ENCODE measurements around the gene ZNF182. TPM values are rescaled to one million over a fixed set of nuclear protein-coding genes. Genes with fewer than 3 reads are reported as not detected.

Gene ZNF182
- polyA plus RNA-seq, 3 donors = 0.24 to 2.7 (median 0.99) TPM

- WGBS (ENCODE audit: insufficient coverage) = no CpG with 5 or more reads among the region's 3 CpGs
- Histone ChIP-seq H4K20me1 (ENCODE audit: insufficient read depth, low read length) (no peaks in the 10 kb centered on the region), H3K9me3 (replicated peaks in 1 of 2; ENCODE audit: control insufficient read depth in 1 of 2, insufficient read depth in 1 of 2, low read length in 2 of 2) (no peaks in the 10 kb centered on the region), H3K9ac (ENCODE audit: insufficient read depth, low read length, poor library complexity, severe bottlenecking) (no peak overlapping the region), H3K36me3 (replicated peaks in 1 of 2; ENCODE audit: control insufficient read depth in 1 of 2, insufficient read depth in 2 of 2, low read length in 2 of 2) (no peaks in the 10 kb centered on the region), H3K4me2 (replicated peaks; ENCODE audit: extremely low read depth, low read length, poor library complexity, severe bottlenecking) (no peak overlapping the region), H3K4me1 (ENCODE audit: control insufficient read depth in 1 of 2, insufficient read depth in 2 of 2, low read length in 2 of 2) (peaks cover 0 to 7% of the 10 kb centered on the region in 2 donors), H3K4me3 (replicated peaks in 1 of 3; ENCODE audit: low read depth in 2 of 3, low read length in 3 of 3) (no peak overlapping the region), H3K27me3 (ENCODE audit: control insufficient read depth in 2 of 2, insufficient read depth in 2 of 2, low read length in 2 of 2) (no peaks in the 10 kb centered on the region), H3K27ac (ENCODE audit: low read depth in 1 of 2, low read length in 2 of 2) (no peak overlapping the region), H3K79me2 (ENCODE audit: insufficient read depth, low read length) (no peaks in the 10 kb centered on the region), H2AFZ (ENCODE audit: insufficient read depth, low read depth, low read length, poor library complexity, severe bottlenecking) (no peak overlapping the region)
- no peak for TF ChIP-seq CTCF (IDR thresholded peaks at IDR 0.05)
- H3K27ac Mint-ChIP-seq = no peak overlapping the region
- DNase-seq = no peak
- no peak overlapping the region for H3K4me3 Mint-ChIP-seq
- no peaks in the 10 kb centered on the region for H3K36me3 Mint-ChIP-seq
- H3K4me1 Mint-ChIP-seq = peaks cover 11% of the 10 kb centered on the region
- peaks cover 0 to 11% (median 9%) of the 10 kb centered on the region in 7 donors for H3K9me3 Mint-ChIP-seq
- H3K27me3 Mint-ChIP-seq (ENCODE audit: low read depth in 3 of 3) = peaks cover 0 to 2% (median 0%) of the 10 kb centered on the region in 3 donors
- intact Hi-C loops (cut with micrococcal nuclease) = no loop called here
Observed at GRCh38 chrX:47936940-47937317, 66.9 kb downstream of the ZNF182 start.

- peaks cover 0 to 11% (median 9%) of the 10 kb centered on the region in 7 donors for H3K9me3 Mint-ChIP-seq
- Histone ChIP-seq H3K27ac (ENCODE audit: low read depth in 1 of 2, low read length in 2 of 2) (no peak overlapping the region), H3K4me2 (replicated peaks; ENCODE audit: extremely low read depth, low read length, poor library complexity, severe bottlenecking) (peak overlapping the region; percentile 46), H3K27me3 (ENCODE audit: control insufficient read depth in 2 of 2, insufficient read depth in 2 of 2, low read length in 2 of 2) (no peaks in the 10 kb centered on the region), H3K36me3 (replicated peaks in 1 of 2; ENCODE audit: control insufficient read depth in 1 of 2, insufficient read depth in 2 of 2, low read length in 2 of 2) (no peaks in the 10 kb centered on the region), H3K79me2 (ENCODE audit: insufficient read depth, low read length) (no peaks in the 10 kb centered on the region), H3K4me1 (ENCODE audit: control insufficient read depth in 1 of 2, insufficient read depth in 2 of 2, low read length in 2 of 2) (peaks cover 0 to 7% of the 10 kb centered on the region in 2 donors), H3K9me3 (replicated peaks in 1 of 2; ENCODE audit: control insufficient read depth in 1 of 2, insufficient read depth in 1 of 2, low read length in 2 of 2) (no peaks in the 10 kb centered on the region), H2AFZ (ENCODE audit: insufficient read depth, low read depth, low read length, poor library complexity, severe bottlenecking) (peak overlapping the region; percentile 31), H3K9ac (ENCODE audit: insufficient read depth, low read length, poor library complexity, severe bottlenecking) (no peak overlapping the region), H3K4me3 (replicated peaks in 1 of 3; ENCODE audit: low read depth in 2 of 3, low read length in 3 of 3) (peak overlapping the region in 2 of 3 experiments; percentile 16 to 45), H4K20me1 (ENCODE audit: insufficient read depth, low read length) (no peaks in the 10 kb centered on the region)
- H3K36me3 Mint-ChIP-seq = no peaks in the 10 kb centered on the region
- H3K4me3 Mint-ChIP-seq = peak overlapping the region; percentile 48 to 68
- intact Hi-C loops (cut with micrococcal nuclease) = no loop called here
- peaks cover 11% of the 10 kb centered on the region for H3K4me1 Mint-ChIP-seq
- no peak for TF ChIP-seq CTCF (IDR thresholded peaks at IDR 0.05)
- H3K27ac Mint-ChIP-seq = no peak overlapping the region
- peaks cover 0 to 2% (median 0%) of the 10 kb centered on the region in 3 donors for H3K27me3 Mint-ChIP-seq (ENCODE audit: low read depth in 3 of 3)
- WGBS (ENCODE audit: insufficient coverage) = no CpG with 5 or more reads among the region's 15 CpGs
- peak in 1 of 3 donors; percentile 5 for DNase-seq
Observed at GRCh38 chrX:47936224-47936939, 67.4 kb downstream of the ZNF182 start.

Data from CD14-positive monocyte (primary cell).